HL-60 (cell line): Measurements from ENCODE around the gene LNPEP.

ENCODE experiments used
- DNase-seq, 2 experiments: peaks; one replicate each; pipeline ENCODE4 v3.0.0-alpha.2; 2010 to 2020; ENCODE audit warnings: low read depth in 1 of 2, low spot score in 1 of 2
- H3K27ac ChIP-seq: fragments of 250-450 bp; sonication (Bioruptor Pico); replicated peaks from 2 replicates; pipeline ENCODE4 v1.5.1; 2020; ENCODE audit warnings: mild to moderate bottlenecking, moderate library complexity
- H3K27me3 ChIP-seq: fragments of 250-450 bp; sonication (Bioruptor Pico); 2 replicates; pipeline ENCODE4 v1.5.1; 2021; ENCODE audit warnings: mild to moderate bottlenecking, moderate library complexity; ENCODE audit not compliant: insufficient read depth, poor library complexity, severe bottlenecking
- H3K4me3 ChIP-seq: replicated peaks from 2 replicates; pipeline ENCODE4 v1.5.1; 2011; ENCODE audit warnings: mild to moderate bottlenecking, control low read depth, low read length; ENCODE audit not compliant: insufficient read depth
- CTCF ChIP-seq: IDR thresholded peaks from one replicate; pipeline ENCODE4 v1.5.1; 2011; ENCODE audit warnings: low read length, control low read depth, inconsistent platforms; ENCODE audit not compliant: insufficient read depth
- GABPA ChIP-seq: IDR thresholded peaks from 2 replicates; pipeline ENCODE4 v1.6.1; 2012; ENCODE audit warnings: low read depth
- REST ChIP-seq: IDR thresholded peaks from 2 replicates; pipeline ENCODE4 v1.6.1; 2012; ENCODE audit warnings: low read depth; ENCODE audit not compliant: insufficient replicate concordance

LNPEP gene

GRCh38 chr5:97085459-97086181, 149.7 kb downstream of the LNPEP start:
- Histone ChIP-seq H3K27ac (no peak overlapping the region), H3K27me3 (no peaks in the 10 kb centered on the region), H3K4me3 (no peak overlapping the region)
- TF ChIP-seq GABPA, result no peak
- TF ChIP-seq CTCF, result no peak
- TF ChIP-seq REST, result no peak
- peak in 1 of 2 experiments; percentile 38 for DNase-seq
